EL (cell line): ENCODE measurements around the gene SERPINB2.
"Not testable (repeated sequence)": the region's sequence is repeated elsewhere in the genome, so short reads cannot be mapped to it uniquely, and the experiment has no call there.

Experiments
- DNase-seq: peaks from one replicate; pipeline ENCODE4 v3.0.0-alpha.2; 2016

SERPINB2 gene

DNA sequence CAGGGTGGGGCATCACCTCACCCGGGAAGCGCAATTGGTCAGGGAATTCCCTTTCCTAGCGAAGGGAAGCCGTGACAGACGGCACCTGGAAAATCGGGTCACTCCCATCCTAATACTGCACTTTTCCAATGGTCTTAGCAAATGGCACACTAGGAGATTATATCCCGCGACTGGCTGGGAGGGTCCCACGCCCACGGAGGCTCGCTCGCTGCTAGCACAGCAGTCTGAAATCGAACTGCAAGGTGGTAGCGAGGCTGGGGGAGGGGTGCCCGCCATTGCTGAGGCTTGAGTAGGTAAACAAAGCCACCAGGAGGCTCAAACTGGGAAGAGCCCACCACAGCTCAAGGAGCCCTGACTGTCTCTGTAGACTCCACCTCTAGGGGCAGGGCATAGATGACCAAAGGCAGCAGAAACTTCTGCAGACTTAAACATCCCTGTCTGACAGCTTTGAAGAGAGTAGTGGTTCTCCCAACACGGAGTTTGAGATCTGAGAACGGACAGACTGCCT lies 53.1 kb downstream of the SERPINB2 start:
- not testable (repeated sequence) for DNase-seq

DNA sequence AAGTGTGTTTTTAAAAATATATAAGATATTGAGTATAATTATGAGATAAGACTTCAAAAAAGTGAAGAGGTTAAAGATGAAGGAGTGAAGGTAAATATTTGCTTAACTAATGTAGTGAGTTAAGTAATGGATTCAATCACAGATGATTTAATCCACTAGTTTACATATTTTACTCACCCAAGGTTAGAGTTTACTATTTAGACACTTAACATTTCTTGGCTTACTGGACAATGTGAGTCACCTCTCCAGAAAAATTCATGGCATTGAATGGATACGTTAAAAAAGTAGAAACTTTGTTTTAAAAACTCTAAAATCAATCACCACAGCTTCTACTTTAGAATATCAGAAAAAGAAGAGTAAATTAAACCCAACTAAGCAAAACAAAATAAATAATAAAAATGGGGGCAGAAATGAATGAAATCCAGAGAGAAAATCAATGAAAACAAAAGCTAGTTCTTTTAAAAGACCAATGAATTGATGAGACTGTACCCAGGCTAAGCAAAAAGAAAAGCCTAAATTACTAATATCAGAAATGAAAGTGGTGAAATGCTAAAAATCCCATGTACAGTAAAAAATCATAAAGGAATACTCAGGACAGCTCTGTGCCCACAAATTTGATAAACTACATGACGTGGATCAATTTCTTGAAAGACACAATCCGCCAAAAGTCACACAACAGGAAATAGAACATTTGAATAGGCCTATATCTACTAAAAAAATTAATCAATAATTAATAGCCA lies 59.7 kb downstream of the SERPINB2 start:
- no peak for DNase-seq

DNA sequence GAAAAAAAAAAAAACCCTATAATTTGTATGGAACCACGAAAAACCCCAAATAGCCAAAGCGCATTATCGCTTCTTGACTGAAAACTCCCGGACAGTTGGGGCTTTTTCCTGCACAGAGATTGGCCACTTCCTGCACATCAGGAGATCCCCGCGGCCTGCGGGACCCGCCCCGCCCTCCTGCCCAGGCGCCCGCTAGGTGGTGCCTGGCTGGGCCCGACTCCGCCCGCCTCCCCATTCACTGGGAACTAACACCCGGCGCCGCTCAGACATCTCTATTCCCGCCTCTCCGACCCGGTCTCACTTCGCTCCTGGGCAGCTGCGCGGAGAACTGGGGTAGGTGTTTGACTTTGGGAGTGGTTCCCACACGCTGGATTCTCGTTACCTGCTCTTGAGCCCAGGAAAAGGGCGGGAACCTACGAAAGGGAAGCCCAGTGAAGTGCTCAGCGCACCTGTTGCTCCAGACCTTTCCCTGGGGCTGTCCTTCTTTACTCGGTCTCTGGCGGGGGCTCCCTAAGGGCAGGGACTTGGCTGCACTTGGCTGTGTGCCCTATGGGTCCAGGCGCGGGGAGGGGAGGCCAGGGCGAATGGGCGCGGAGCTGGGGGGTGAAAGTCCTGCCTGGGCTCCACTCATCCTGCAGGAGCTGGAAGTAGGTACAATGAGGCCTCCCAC lies 61.7 kb downstream of the SERPINB2 start, which contains the start of gene HMSD:
TSS of gene HMSD (plus strand) at position 234 of the 670 bp plus-strand sequence. CDS start 4,155 bp downstream, outside the sequence.
- DNase-seq = peak; percentile 68

DNA sequence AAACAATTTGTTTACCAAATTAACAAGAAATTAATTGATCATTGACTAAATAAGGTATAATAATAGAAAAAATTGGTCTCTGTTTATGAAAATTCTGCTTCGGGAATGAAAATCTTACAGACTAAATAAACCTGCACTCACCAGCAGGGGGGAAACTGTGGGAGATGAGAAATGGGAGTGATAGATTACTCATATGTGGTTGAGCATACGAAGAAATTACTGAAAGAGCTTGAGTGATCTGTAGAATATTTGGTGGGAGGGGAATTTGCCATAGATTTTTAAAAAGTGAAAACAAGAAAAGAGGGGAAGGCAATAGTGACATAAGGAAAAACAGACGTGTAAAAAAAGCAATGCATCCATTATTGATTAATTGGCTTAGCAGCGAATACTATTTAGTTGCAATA lies 63.8 kb downstream of the SERPINB2 start:
- peak; percentile 57 for DNase-seq
